Activated naive CD8-positive, alpha-beta T cell treated with anti-CD3 and anti-CD28 coated beads for 36 hours (primary cell): ENCODE results near the gene HNMT. TPM values are rescaled to one million over a fixed set of nuclear protein-coding genes. Genes with fewer than 3 reads are reported as not detected.

Experiments
- DNase-seq: peaks from one replicate; pipeline ENCODE4 v3.0.0; 2021
- H3K27ac Mint-ChIP-seq: one replicate; pipeline ENCODE4 v1.8.0; 2022; ENCODE audit warnings: mild to moderate bottlenecking, moderate library complexity, mixed read lengths
- H3K27me3 Mint-ChIP-seq: one replicate; pipeline ENCODE4 v1.8.0; 2022; ENCODE audit warnings: mild to moderate bottlenecking, mixed read lengths
- H3K36me3 Mint-ChIP-seq: one replicate; pipeline ENCODE4 v1.8.0; 2021; ENCODE audit warnings: mild to moderate bottlenecking, mixed read lengths
- H3K4me1 Mint-ChIP-seq: one replicate; pipeline ENCODE4 v1.8.0; 2021; ENCODE audit warnings: mixed read lengths
- H3K4me3 Mint-ChIP-seq: one replicate; pipeline ENCODE4 v1.8.0; 2022; ENCODE audit warnings: mild to moderate bottlenecking, moderate library complexity, mixed read lengths
- H3K9me3 Mint-ChIP-seq: one replicate; pipeline ENCODE4 v1.8.0; 2022; ENCODE audit warnings: mixed read lengths
- total RNA-seq, 2 experiments: library from RNA; stranded (reverse); gene quantifications; one replicate each; pipeline ENCODE4 v1.2.3, GENCODE V29; 2021

The HNMT gene
- total RNA-seq, 2 experiments from 2014 or later = not detected

GRCh38 chr2:137942037-137942832, 22.0 kb upstream of the HNMT start:
- no peak for DNase-seq
- H3K9me3 Mint-ChIP-seq = no peaks in the 10 kb centered on the region
- no peaks in the 10 kb centered on the region for H3K27me3 Mint-ChIP-seq
- H3K4me3 Mint-ChIP-seq = no peak overlapping the region
- no peak overlapping the region for H3K27ac Mint-ChIP-seq
- no peaks in the 10 kb centered on the region for H3K4me1 Mint-ChIP-seq
- H3K36me3 Mint-ChIP-seq = no peaks in the 10 kb centered on the region

GRCh38 chr2:137942833-137943677, 21.2 kb upstream of the HNMT start:
- Mint-ChIP-seq H3K36me3 (no peaks in the 10 kb centered on the region), H3K27me3 (no peaks in the 10 kb centered on the region), H3K9me3 (no peaks in the 10 kb centered on the region), H3K4me1 (no peaks in the 10 kb centered on the region), H3K4me3 (no peak overlapping the region), H3K27ac (no peak overlapping the region)
- no peak for DNase-seq

- no peaks in the 10 kb centered on the region for H3K9me3 Mint-ChIP-seq
- no peaks in the 10 kb centered on the region for H3K27me3 Mint-ChIP-seq
- no peaks in the 10 kb centered on the region for H3K36me3 Mint-ChIP-seq
- no peak overlapping the region for H3K27ac Mint-ChIP-seq
- no peak overlapping the region for H3K4me3 Mint-ChIP-seq
- no peaks in the 10 kb centered on the region for H3K4me1 Mint-ChIP-seq
- no peak for DNase-seq
These were observed 20.5 kb upstream of the HNMT start for GRCh38 chr2:137943678-137944347.

- H3K9me3 Mint-ChIP-seq = no peaks in the 10 kb centered on the region
- no peak for DNase-seq
- H3K4me3 Mint-ChIP-seq = no peak overlapping the region
- H3K27me3 Mint-ChIP-seq = no peaks in the 10 kb centered on the region
- no peaks in the 10 kb centered on the region for H3K4me1 Mint-ChIP-seq
- no peaks in the 10 kb centered on the region for H3K36me3 Mint-ChIP-seq
- no peak overlapping the region for H3K27ac Mint-ChIP-seq
These were observed 19.6 kb upstream of the HNMT start for GRCh38 chr2:137944714-137945113.

- H3K4me1 Mint-ChIP-seq = no peaks in the 10 kb centered on the region
- H3K27ac Mint-ChIP-seq = no peak overlapping the region
- H3K4me3 Mint-ChIP-seq = no peak overlapping the region
- H3K9me3 Mint-ChIP-seq = no peaks in the 10 kb centered on the region
- H3K36me3 Mint-ChIP-seq = no peaks in the 10 kb centered on the region
- H3K27me3 Mint-ChIP-seq = no peaks in the 10 kb centered on the region
- no peak for DNase-seq
These were observed 19.0 kb upstream of the HNMT start for GRCh38 chr2:137945229-137945628.

- no peak overlapping the region for H3K27ac Mint-ChIP-seq
- no peaks in the 10 kb centered on the region for H3K9me3 Mint-ChIP-seq
These were observed 18.0 kb upstream of the HNMT start for GRCh38 chr2:137946227-137946626.

GRCh38 chr2:137947032-137947727, 17.1 kb upstream of the HNMT start:
- H3K4me1 Mint-ChIP-seq = peaks cover 2% of the 10 kb centered on the region
- H3K9me3 Mint-ChIP-seq = no peaks in the 10 kb centered on the region
- no peaks in the 10 kb centered on the region for H3K27me3 Mint-ChIP-seq
- no peak overlapping the region for H3K4me3 Mint-ChIP-seq
- no peak for DNase-seq
- no peaks in the 10 kb centered on the region for H3K36me3 Mint-ChIP-seq
- no peak overlapping the region for H3K27ac Mint-ChIP-seq

More at GRCh38 chr2:137946227-137946626, 18.0 kb upstream of the HNMT start:
- Mint-ChIP-seq H3K27me3 (no peaks in the 10 kb centered on the region), H3K4me1 (no peaks in the 10 kb centered on the region), H3K36me3 (no peaks in the 10 kb centered on the region), H3K4me3 (no peak overlapping the region)
- no peak for DNase-seq

GRCh38 chr2:137947728-137948336, 16.4 kb upstream of the HNMT start:
- H3K27me3 Mint-ChIP-seq = no peaks in the 10 kb centered on the region
- H3K4me1 Mint-ChIP-seq = peaks cover 3% of the 10 kb centered on the region
- no peak overlapping the region for H3K27ac Mint-ChIP-seq
- no peaks in the 10 kb centered on the region for H3K36me3 Mint-ChIP-seq
- H3K4me3 Mint-ChIP-seq = no peak overlapping the region
- DNase-seq = peak; percentile 5
- H3K9me3 Mint-ChIP-seq = no peaks in the 10 kb centered on the region

- H3K4me1 Mint-ChIP-seq = peaks cover 3% of the 10 kb centered on the region
- no peaks in the 10 kb centered on the region for H3K9me3 Mint-ChIP-seq
- no peak overlapping the region for H3K27ac Mint-ChIP-seq
- H3K36me3 Mint-ChIP-seq = no peaks in the 10 kb centered on the region
- no peak for DNase-seq
- no peaks in the 10 kb centered on the region for H3K27me3 Mint-ChIP-seq
- no peak overlapping the region for H3K4me3 Mint-ChIP-seq
These were observed 15.4 kb upstream of the HNMT start for GRCh38 chr2:137948894-137949293.

GRCh38 chr2:137950238-137950637, 14.0 kb upstream of the HNMT start:
- Mint-ChIP-seq H3K36me3 (no peaks in the 10 kb centered on the region), H3K4me3 (no peak overlapping the region), H3K9me3 (no peaks in the 10 kb centered on the region), H3K4me1 (peaks cover 3% of the 10 kb centered on the region), H3K27ac (no peak overlapping the region), H3K27me3 (no peaks in the 10 kb centered on the region)
- no peak for DNase-seq

- no peak overlapping the region for H3K4me3 Mint-ChIP-seq
These were observed 12.7 kb upstream of the HNMT start for GRCh38 chr2:137951586-137951985.

GRCh38 chr2:137952586-137953129, 11.6 kb upstream of the HNMT start:
- no peaks in the 10 kb centered on the region for H3K9me3 Mint-ChIP-seq
- DNase-seq = no peak

More at GRCh38 chr2:137951586-137951985, 12.7 kb upstream of the HNMT start:
- Mint-ChIP-seq H3K36me3 (no peaks in the 10 kb centered on the region), H3K27me3 (peaks cover 4% of the 10 kb centered on the region), H3K4me1 (peaks cover 3% of the 10 kb centered on the region), H3K9me3 (no peaks in the 10 kb centered on the region), H3K27ac (no peak overlapping the region)
- DNase-seq = no peak

GRCh38 chr2:137955536-137955935, 8.7 kb upstream of the HNMT start:
- H3K36me3 Mint-ChIP-seq = no peaks in the 10 kb centered on the region
- H3K9me3 Mint-ChIP-seq = no peaks in the 10 kb centered on the region
- peaks cover 11% of the 10 kb centered on the region for H3K27me3 Mint-ChIP-seq
- H3K4me3 Mint-ChIP-seq = no peak overlapping the region
- no peak overlapping the region for H3K27ac Mint-ChIP-seq
- H3K4me1 Mint-ChIP-seq = peaks cover 3% of the 10 kb centered on the region
- no peak for DNase-seq

More at GRCh38 chr2:137952586-137953129, 11.6 kb upstream of the HNMT start:
- Mint-ChIP-seq H3K4me3 (peak overlapping the region; percentile 55), H3K27me3 (peaks cover 4% of the 10 kb centered on the region), H3K27ac (peak overlapping the region; percentile 21), H3K4me1 (peaks cover 3% of the 10 kb centered on the region), H3K36me3 (no peaks in the 10 kb centered on the region)

GRCh38 chr2:137957033-137957432, 7.2 kb upstream of the HNMT start:
- H3K36me3 Mint-ChIP-seq = no peaks in the 10 kb centered on the region
- no peak overlapping the region for H3K27ac Mint-ChIP-seq
- no peak for DNase-seq
- H3K27me3 Mint-ChIP-seq = peaks cover 14% of the 10 kb centered on the region
- no peak overlapping the region for H3K4me3 Mint-ChIP-seq
- H3K9me3 Mint-ChIP-seq = no peaks in the 10 kb centered on the region
- H3K4me1 Mint-ChIP-seq = peaks cover 2% of the 10 kb centered on the region
